Measurements from ENCODE around the gene PEAK1.
"Not testable (repeated sequence)": the region's sequence is repeated elsewhere in the genome, so short reads cannot be mapped to it uniquely, and the experiment has no call there.

Gene PEAK1

GRCh38 chr15:77221708-77222107, 198.2 kb downstream of the PEAK1 start:
- no peak for DNase-seq (ENCODE audit: low spot score)

- DNase-seq (ENCODE audit: low spot score): no peak
Measured at GRCh38 chr15:77221174-77221573, 198.7 kb downstream of the PEAK1 start.

GRCh38 chr15:77219841-77220240, 200.1 kb downstream of the PEAK1 start:
- no peak for DNase-seq (ENCODE audit: low spot score)

DNA sequence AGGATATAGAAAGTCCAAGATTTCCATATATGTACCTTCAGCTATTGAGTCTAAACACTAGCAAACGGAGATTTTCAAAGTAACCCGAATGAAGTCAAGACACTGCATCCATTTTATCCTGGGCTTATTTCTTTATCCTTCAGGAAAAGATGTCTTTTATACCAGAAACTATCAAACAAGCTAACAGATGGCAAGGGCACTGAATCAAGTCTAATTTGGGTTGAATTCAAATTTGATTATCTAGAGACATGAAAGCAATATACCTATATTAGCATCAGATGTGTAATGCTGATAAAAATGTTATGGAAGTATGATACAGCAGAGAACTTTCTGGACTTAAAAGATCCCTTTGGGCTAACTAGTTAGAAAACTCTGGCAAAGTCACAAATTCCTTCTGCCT, 210.7 kb downstream of the PEAK1 start:
- DNase-seq (ENCODE audit: low spot score): no peak

DNA sequence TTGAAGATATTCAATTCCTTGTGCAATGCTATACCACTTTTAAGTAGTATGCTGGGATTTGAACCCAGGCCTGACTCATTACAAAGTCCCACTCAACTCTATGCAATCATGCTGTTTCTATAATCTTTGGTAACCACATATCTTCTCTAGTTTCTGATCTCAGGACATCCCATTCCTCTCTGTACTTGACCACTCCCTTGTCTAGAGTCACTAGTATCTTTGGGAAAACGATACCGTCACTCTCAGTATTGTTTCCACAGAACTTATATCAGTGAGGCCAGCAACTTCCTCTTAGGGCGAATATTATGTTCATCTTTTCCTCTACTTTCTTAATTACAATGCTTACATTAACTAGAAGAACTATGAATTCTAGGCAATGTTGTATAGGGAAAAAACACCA, 211.7 kb downstream of the PEAK1 start:
- no peak for DNase-seq (ENCODE audit: low spot score)

DNA sequence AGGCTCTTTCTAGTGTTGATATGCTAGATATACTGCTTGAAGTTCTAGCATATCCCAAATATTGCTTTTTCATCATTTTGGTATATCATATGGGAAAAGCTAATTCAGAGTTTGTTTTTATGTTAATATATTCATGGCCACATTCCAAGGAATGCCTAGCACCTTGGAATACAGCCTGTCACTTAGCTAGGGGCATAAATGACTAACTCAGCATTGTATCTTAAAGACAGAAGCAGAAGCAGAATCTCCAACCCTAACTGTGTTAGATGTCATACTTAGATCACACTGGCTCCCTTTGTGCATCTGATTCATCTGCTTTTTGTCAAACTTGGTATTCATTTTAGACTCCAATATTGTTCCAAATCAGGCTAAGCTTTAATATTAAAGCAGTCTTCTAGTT, 218.2 kb downstream of the PEAK1 start:
- no peak for DNase-seq (ENCODE audit: low spot score)

DNA sequence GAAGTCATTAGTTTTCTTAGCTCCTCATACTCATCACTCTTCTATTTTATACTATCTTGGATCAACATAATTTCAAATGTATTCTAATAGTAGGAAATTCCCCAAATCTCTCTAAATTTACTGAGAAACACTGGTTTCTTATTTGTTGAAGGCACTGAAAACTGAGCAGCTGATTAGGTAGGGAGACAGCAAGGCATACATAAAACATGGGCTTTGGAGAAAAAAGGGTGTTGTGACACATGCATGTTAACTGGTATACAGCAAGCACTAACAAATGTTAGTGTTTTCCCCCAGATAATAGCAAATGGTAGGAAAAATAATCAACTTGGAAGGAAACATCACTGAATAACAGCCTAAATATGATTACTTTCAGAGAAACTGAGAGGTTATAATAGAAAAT, 223.5 kb downstream of the PEAK1 start:
- no peak for DNase-seq (ENCODE audit: low spot score)

GRCh38 chr15:77195586-77195985, 224.3 kb downstream of the PEAK1 start:
- no peak for DNase-seq (ENCODE audit: low spot score)

DNA sequence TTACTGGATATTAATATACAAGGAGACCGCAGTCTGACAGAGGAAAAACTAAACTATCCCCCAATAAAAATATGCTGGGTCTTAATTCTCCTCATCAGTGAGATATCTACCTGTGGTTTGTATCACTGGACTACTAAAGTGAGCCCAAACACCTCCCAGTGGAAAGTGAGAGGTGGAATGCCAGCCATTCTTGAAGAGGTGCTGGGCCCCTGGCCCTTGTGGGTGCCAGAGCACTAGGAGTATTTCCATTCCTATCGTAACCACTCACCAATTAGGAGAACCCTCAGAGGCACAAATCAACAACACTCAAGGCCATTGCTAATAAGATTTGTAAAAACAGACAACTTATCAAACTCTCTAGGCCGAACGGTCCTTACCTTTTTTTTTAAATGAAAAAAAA, 227.5 kb downstream of the PEAK1 start:
- DNase-seq (ENCODE audit: low spot score): no peak

GRCh38 chr15:77191230-77191834, 228.6 kb downstream of the PEAK1 start:
- DNase-seq (ENCODE audit: low spot score): no peak

DNA sequence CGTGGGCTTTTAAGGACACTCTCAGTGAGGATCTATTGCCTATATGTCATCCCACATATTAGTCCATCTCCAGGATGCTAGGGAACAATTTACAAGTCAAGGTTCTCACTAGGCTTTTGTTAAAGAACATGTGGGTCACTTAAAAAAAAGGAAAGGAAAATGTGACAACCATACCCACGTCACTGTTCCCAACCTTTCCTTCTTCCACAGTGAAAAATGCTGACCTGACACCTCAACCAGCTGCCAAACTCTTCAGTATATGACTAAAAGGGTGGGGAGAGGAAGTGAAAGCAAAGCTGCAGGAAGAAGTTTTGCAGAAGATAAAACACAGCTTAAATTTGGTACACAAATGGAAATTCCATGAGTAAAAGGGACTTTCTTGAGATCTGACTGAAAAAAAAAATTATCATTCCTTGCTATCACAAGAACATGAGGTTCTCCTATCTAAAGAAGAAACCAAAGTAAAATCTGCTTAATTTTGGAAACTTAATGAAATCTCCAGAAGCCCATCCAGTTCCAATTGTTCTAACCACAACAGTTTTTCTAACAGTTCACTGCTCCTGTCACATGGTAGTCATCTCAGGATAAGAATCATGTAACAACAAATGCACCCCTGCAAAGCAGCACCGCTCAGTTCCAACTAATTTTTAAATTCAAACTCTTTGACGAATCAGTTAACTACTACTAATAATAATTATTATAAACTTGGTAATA, 232.0 kb downstream of the PEAK1 start:
- DNase-seq (ENCODE audit: low spot score): peak; percentile 3

GRCh38 chr15:77186594-77187011, 233.3 kb downstream of the PEAK1 start:
- no peak for DNase-seq (ENCODE audit: low spot score)

- no peak for DNase-seq (ENCODE audit: low spot score)
Measured at GRCh38 chr15:77185242-77185785, 234.6 kb downstream of the PEAK1 start.

DNA sequence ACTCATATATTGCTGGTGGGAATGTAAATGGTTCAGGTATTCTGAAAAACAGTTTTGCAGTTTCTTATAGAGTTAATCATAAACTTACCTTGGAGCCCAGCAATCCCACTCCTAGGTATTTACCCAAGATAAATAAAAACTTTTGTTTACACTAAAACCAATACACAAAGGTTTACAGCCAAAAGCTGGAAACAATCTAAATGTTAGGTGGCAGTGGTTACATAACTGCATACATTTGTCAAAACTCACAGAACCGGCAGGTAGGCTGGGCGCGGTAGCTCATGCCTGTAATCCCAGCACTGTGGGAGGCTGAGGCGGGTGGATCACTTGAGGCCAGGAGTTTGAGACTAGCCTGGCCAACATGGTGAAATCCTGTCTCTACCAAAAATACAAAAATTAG, 235.6 kb downstream of the PEAK1 start:
- not testable (repeated sequence) for DNase-seq (ENCODE audit: low spot score)

DNA sequence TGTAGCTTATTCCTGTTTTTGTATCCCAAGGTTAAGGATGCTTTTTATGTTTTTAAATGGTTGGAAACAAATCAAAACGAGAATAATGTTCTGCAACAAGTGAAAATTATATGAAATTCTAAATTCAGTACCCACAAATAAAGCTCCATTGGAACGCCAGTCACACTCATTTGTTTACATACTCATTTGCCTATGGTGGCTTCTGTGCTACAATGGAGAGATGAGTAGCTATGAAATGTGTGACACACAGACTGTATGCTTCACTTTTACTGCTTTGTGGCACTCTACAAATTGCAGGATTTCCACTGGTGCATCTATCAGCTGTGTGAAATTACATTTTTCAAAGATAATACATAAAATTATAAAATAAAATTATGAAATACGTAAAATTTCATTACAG, 236.8 kb downstream of the PEAK1 start:
- DNase-seq (ENCODE audit: low spot score): no peak

DNA sequence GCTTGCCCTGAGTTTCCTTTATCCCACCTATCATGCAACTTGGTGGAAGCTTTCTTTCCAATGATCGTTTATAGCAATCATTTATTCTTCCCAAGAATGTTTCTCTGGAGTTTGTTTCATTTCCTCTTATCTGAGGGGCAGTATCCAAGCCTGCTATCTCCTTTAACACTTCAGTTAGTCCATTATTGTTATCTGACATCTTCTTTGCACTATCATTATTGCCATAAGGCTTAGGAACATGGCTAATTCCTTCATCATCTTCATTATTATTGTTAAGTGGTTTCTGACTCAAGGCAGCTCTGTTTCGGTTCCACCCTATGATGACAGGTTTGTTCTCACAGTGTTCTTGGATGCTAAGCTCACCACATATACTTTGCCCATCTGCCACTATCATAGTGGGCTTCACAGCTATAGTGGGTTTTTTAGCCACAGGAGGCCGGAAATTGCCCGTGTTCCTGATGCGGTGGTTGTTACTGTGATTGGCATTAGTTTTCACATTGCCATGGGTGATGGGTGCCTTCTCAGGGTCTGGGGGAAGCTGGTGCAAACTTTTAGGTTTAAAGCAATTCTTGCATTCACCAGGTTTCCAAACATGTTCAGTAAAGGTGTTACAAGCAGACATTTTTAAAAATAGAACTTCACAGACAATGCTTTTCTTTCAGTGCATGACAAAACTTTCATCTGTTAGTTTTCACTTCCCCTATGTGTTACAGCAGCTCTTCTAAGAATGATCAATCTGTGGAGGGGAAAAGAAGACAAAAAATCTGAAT, 238.4 kb downstream of the PEAK1 start:
- no peak for DNase-seq (ENCODE audit: low spot score)

- DNase-seq (ENCODE audit: low spot score): no peak
Measured at GRCh38 chr15:77180757-77181156, 239.1 kb downstream of the PEAK1 start.

DNA sequence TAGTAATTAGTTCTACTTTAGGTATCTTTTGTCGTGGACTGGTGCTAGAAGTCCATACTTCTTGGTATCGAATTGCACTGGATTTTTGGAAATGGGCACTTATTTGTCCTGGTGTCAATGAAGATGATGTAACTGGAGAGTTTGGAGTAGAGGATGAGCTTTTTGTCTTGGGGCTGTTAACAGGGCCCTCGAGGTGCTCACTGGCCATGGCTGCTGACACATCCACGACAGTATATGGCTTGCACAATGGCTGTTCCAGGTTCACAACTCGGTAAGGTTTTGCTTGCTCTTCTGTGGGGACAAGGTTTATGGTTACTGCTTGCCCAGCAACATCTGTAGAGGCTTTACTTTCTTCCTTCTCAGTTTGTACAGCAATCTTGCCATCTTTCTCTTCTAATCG, 239.6 kb downstream of the PEAK1 start:
- DNase-seq (ENCODE audit: low spot score): no peak

DNA sequence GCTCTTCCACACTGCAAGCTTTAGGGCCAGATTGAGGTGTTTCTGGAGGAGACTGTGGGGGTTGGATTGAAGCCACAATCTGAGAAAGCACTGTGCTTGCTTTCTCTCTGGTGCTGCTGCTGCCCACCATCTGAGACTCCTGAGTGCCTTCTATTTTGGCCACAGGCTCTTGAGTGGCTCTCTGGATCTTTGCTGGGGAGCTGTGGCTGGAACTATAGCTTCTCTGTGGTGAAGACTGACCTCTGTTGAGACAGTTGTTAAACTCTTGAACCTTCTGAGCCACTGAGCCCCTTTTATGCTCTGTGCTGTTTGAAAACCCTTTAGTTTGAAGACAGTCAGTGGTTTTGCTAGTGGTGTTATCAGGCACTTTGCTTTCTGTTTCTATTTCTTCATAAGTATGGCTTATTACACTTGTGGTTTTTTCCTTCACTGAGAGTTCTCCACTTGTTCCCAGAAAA, 240.3 kb downstream of the PEAK1 start:
- peak; percentile 5 for DNase-seq (ENCODE audit: low spot score)

DNA sequence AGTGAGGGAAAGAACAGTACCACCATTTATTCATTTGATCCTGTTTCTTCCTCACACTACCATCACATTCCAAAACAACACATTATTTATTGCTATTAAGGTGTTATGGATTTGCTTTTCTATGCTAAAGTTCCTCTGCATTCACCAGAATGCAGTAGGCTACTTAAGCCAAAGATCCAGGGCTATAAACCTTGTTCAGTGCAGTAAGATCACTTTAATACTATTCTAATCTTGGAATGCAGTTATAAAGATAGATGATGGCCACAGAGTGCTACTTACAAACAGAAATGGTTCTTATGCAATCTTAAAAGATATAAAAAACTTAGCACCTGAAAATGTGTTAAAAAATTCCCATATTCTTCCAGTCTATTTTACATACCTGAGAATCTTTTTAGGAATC, 241.5 kb downstream of the PEAK1 start:
- no peak for DNase-seq (ENCODE audit: low spot score)

GRCh38 chr15:77176148-77176547, 243.8 kb downstream of the PEAK1 start:
- DNase-seq (ENCODE audit: low spot score): not testable (repeated sequence)

DNA sequence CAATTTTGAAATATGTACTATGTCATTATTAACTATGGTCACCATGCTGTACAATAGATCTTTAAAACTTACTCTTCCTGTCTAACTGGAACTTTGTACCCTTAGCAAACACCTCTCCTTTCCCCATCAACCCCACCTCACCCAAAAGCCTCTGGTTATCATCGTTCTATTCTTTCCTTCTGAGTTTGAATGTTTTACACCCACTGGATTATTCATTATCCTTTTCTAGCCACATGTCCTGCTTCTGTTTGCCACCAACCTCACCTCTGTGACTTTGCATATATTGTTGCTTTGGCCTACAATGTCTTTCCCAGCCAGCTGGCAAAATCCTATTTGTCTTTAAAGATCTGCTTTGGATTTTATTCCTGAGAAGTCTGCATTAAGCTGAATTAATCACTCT, 246.4 kb downstream of the PEAK1 start:
- no peak for DNase-seq (ENCODE audit: low spot score)
